Ascending aorta (tissue), 2 donors: ENCODE data around the gene ZNF280C. TPM values are rescaled to one million over a fixed set of nuclear protein-coding genes. Genes with fewer than 3 reads are reported as not detected.

Source experiments
- DNase-seq, 2 donors: peaks; one replicate each; pipeline ENCODE4 v3.0.0-alpha.2; 2019; ENCODE audit warnings: low spot score in 2 of 2
- H3K27ac ChIP-seq, 2 donors: fragments of 200-600 bp; sonication (generic); one replicate each; pipeline ENCODE4 v1.5.1; 2016 to 2017; ENCODE audit warnings: mild to moderate bottlenecking in 1 of 2
- H3K27me3 ChIP-seq: fragments of 200-600 bp; sonication (generic); one replicate; pipeline ENCODE4 v1.5.1; 2017
- H3K36me3 ChIP-seq, 2 donors: fragments of 200-600 bp; sonication (generic); one replicate each; pipeline ENCODE4 v1.5.1; 2016
- H3K4me1 ChIP-seq, 2 donors: fragments of 200-600 bp; sonication (generic); one replicate each; pipeline ENCODE4 v1.5.1; 2016 to 2017; ENCODE audit warnings: mild to moderate bottlenecking in 1 of 2
- H3K4me3 ChIP-seq, 2 donors: fragments of 200-600 bp; sonication (generic); one replicate each; pipeline ENCODE4 v1.5.1; 2016 to 2017; ENCODE audit warnings: mild to moderate bottlenecking in 1 of 2
- H3K9me3 ChIP-seq, 2 donors: fragments of 200-600 bp; sonication (generic); one replicate each; pipeline ENCODE4 v1.5.1; 2016
- intact Hi-C: fragments of 100-400 bp; cut with DNase I; formaldehyde crosslinking; loops from one replicate; pipeline ENCODE4 v1.15.1; 2023
- total RNA-seq: library from RNA; depleted of rRNA; stranded (reverse); fragments of >200 nt; gene quantifications from one replicate; pipeline ENCODE4 v1.1.0, GENCODE V29; 2016
- TF ChIP-seq, protein P1 (sequence below), 3 experiments: fragments of 200-600 bp in 2 of 3; fragments of 450-650 bp in 1 of 3; sonication (generic) in 2 of 3; IDR thresholded peaks; one replicate each; pipeline ENCODE4 v1.5.1; 2016 to 2019; ENCODE audit warnings: antibody characterized with exemption in 3 of 3, mild to moderate bottlenecking in 1 of 3, moderate library complexity in 1 of 3

ZNF280C gene
- total RNA-seq, 1 donor from 2014 or later, result 5.0 TPM

DNA sequence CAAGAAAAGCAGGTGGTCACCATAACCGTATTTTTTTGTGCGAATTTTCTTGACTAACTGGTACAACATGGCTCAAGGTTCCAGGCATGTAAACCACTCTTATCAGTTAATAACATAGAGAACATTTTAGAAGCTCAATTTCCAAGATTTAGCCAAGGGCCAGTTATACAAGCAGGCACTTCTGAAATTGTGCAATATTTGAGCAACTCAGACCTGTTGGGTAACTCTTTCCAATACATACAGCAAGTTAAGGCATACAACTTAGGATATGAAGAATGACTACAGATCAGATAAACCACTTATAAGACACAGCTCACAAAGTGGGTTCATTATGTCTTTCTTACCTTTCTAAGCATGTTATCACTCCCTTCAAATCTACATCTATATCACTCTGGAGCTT lies 43.9 kb downstream of the ZNF280C start:
- TF ChIP-seq, protein P1, sequence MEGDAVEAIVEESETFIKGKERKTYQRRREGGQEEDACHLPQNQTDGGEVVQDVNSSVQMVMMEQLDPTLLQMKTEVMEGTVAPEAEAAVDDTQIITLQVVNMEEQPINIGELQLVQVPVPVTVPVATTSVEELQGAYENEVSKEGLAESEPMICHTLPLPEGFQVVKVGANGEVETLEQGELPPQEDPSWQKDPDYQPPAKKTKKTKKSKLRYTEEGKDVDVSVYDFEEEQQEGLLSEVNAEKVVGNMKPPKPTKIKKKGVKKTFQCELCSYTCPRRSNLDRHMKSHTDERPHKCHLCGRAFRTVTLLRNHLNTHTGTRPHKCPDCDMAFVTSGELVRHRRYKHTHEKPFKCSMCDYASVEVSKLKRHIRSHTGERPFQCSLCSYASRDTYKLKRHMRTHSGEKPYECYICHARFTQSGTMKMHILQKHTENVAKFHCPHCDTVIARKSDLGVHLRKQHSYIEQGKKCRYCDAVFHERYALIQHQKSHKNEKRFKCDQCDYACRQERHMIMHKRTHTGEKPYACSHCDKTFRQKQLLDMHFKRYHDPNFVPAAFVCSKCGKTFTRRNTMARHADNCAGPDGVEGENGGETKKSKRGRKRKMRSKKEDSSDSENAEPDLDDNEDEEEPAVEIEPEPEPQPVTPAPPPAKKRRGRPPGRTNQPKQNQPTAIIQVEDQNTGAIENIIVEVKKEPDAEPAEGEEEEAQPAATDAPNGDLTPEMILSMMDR (IDR thresholded peaks at IDR 0.05), result no peak
- DNase-seq, result no peak

DNA sequence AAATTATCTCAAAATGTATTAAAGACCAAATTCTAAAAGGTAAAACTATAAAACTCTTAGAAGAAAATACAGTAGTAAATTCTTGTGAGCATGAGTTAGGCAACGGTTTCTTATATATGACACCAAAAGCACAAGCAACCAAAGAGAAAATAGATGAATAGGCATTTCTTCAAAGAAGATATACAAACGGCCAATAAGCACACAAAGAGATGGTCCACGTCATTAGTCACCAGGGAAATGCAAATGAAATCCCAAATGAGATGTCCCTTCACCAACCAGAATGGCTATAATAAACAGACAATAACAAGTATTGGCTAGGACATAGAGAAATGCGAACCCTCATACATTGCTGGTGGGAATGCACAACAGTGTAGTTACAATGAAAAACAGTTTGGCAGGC lies 52.4 kb downstream of the ZNF280C start:
- H3K4me1 ChIP-seq, result no peaks in the 10 kb centered on the region
- intact Hi-C loops, result no loop called here
- no peak overlapping the region for H3K4me3 ChIP-seq
- H3K27ac ChIP-seq, result no peak overlapping the region
- peaks cover 0 to 9% of the 10 kb centered on the region in 2 donors for H3K36me3 ChIP-seq
- DNase-seq, result no peak
- H3K27me3 ChIP-seq, result no peaks in the 10 kb centered on the region
- H3K9me3 ChIP-seq, result no peaks in the 10 kb centered on the region
- TF ChIP-seq, protein P1 (IDR thresholded peaks at IDR 0.05), result no peak

More for the DNA sequence above, 43.9 kb downstream of the ZNF280C start:
- Histone ChIP-seq H3K27me3 (no peaks in the 10 kb centered on the region), H3K4me1 (no peaks in the 10 kb centered on the region), H3K9me3 (no peaks in the 10 kb centered on the region), H3K27ac (no peak overlapping the region), H3K36me3 (no peaks in the 10 kb centered on the region), H3K4me3 (no peak overlapping the region)
- intact Hi-C loops, result no loop called here

DNA sequence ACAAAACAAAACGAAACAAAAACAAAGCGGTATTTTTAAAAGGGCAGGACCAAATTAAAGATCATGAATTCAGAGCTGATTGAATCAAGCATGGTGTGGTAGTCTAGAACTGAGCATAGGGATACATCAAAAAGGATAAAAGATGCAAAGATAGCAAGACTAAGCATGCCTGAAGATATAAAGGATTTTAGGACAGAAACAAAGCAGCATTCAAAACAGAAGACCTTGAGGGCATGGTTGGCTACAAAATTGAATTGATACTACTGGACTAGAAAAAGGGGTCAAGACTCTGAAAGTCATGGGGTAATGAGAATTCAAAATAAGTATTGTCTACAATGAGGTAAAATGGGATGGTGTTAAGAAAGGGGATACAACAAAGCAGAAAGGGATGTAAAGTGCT lies 55.3 kb downstream of the ZNF280C start:
- Histone ChIP-seq H3K27ac (no peak overlapping the region), H3K4me1 (no peaks in the 10 kb centered on the region), H3K36me3 (peaks cover 2 to 9% of the 10 kb centered on the region in 2 donors), H3K4me3 (no peak overlapping the region), H3K9me3 (no peaks in the 10 kb centered on the region), H3K27me3 (no peaks in the 10 kb centered on the region)
- DNase-seq, result no peak
- TF ChIP-seq, protein P1 (IDR thresholded peaks at IDR 0.05), result no peak
- intact Hi-C loops, result no loop called here

DNA sequence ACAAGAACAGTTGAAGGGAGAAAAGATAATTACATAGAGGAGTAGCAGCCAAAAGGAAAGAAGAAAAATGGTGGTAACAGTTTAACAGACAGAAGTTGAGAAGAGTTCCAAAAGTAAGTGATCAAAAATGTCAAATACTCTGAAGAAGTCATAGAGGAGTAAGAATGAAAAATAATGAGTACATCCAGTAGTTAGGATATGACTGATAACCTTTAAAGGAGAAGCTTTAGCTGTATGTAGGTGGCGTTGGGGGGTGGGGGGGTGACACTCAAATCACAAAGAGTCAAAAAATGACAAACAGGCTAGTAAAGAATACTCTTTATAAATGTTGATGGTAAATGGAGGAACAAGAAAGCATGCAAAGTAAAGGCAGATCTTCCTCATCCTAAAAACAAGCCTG lies 56.3 kb downstream of the ZNF280C start:
- Histone ChIP-seq H3K4me1 (no peaks in the 10 kb centered on the region), H3K9me3 (no peaks in the 10 kb centered on the region), H3K4me3 (no peak overlapping the region), H3K36me3 (peaks cover 2 to 9% of the 10 kb centered on the region in 2 donors), H3K27ac (no peak overlapping the region), H3K27me3 (no peaks in the 10 kb centered on the region)
- DNase-seq, result no peak
- intact Hi-C loops, result no loop called here
- TF ChIP-seq, protein P1 (IDR thresholded peaks at IDR 0.05), result no peak

DNA sequence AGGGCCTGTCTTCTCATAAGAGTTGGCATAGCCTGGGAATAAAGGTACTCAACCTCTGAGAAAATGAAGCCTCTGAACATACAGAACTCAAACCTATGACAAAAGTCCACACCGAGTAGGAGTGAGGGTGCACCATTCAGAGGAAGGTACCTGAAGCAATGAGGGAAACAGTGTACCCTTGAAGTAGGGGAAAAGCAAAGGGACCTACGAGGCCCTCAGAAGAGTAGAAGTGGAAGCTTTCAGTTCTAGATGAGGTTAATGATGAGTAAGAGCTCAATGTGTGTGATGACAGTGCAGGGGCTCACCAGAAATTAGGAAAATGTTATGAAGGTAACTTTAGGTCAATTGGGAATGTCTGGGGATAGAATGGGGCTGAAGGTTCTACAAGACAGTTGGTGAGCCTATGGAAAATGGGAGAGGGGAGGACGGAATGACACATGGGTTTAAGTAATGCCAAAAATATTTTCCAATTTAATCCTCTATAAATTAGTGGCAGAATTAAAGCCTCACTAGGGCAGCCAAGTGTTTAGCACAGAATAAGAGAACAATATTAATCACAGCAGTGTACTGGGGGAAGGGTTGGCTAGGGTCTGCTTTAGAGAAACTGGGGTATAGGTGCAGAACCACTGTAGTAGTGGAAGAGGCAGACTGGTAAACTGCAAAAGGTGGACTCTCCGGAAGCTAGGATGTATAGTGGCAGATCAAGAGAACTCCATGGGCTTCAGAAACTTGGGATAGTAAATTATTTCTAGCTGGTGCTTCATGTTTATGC lies 57.1 kb downstream of the ZNF280C start:
- no peak overlapping the region for H3K27ac ChIP-seq
- no peaks in the 10 kb centered on the region for H3K9me3 ChIP-seq
- TF ChIP-seq, protein P1 (IDR thresholded peaks at IDR 0.05), result no peak
- H3K4me3 ChIP-seq, result no peak overlapping the region
- H3K36me3 ChIP-seq, result peaks cover 2 to 9% of the 10 kb centered on the region in 2 donors
- intact Hi-C loops, result no loop called here
- no peaks in the 10 kb centered on the region for H3K4me1 ChIP-seq
- no peak for DNase-seq
- no peaks in the 10 kb centered on the region for H3K27me3 ChIP-seq
